GM10248 (cell line): ENCODE data around the gene RERE.

Source experiments
- CTCF ChIA-PET: fragments of 300-600 bp; sonication (Branson Sonifier 250); formaldehyde crosslinking; extraction: SDS; loops from one replicate; lab custom pipeline; 2021; ENCODE audit warnings: antibody characterized with exemption; lab: Yijun Ruan, JAX
- POLR2A ChIA-PET: fragments of 350-650 bp; sonication (Branson Sonifier 250); formaldehyde crosslinking; extraction: SDS; loops from one replicate; lab custom pipeline; 2020; ENCODE audit warnings: antibody characterized with exemption; lab: Yijun Ruan, JAX
- DNase-seq: peaks from one replicate; pipeline ENCODE4 v3.0.0; 2012; ENCODE audit errors: extremely low spot score
- CTCF ChIP-seq: IDR thresholded peaks from 2 replicates; pipeline ENCODE4 v1.5.1; 2012; ENCODE audit warnings: mild to moderate bottlenecking, low read depth; ENCODE audit errors: extremely low read depth, missing control alignments, control extremely low read depth

The RERE gene

GRCh38 chr1:8669606-8670335 lies 147.7 kb downstream of the RERE start:
- no peak for TF ChIP-seq CTCF
- ChIA-PET POLR2A (no interaction called here), CTCF (interaction anchor here (0.8 to 6.3 kb wide), 28 partner anchors 8 to 262 kb away, joined by 3 to 65 read pairs (median 4); no protein-coding TSS in a partner anchor)
- DNase-seq: no peak

- ChIA-PET CTCF (interaction anchor here (1.2 kb wide), 1 partner anchor 10 kb away, joined by 3 read pairs; no protein-coding TSS in a partner anchor), POLR2A (no interaction called here)
- TF ChIP-seq CTCF: no peak
- no peak for DNase-seq
Measured at GRCh38 chr1:8667869-8668594, 149.4 kb downstream of the RERE start.

- CTCF ChIA-PET: interaction anchor here (0.7 to 1.5 kb wide), 6 partner anchors 7 to 110 kb away, joined by 3 to 4 read pairs (median 3); no protein-coding TSS in a partner anchor
- POLR2A ChIA-PET: interaction anchor here (0.5 to 1.0 kb wide), 3 partner anchors 19 to 192 kb away, joined by 3 to 4 read pairs (median 3); no protein-coding TSS in a partner anchor
- DNase-seq: no peak
- no peak for TF ChIP-seq CTCF
Measured at GRCh38 chr1:8666389-8667167, 150.9 kb downstream of the RERE start.

GRCh38 chr1:8665833-8666232 lies 151.6 kb downstream of the RERE start:
- ChIA-PET POLR2A (interaction anchor here (0.5 kb wide), 1 partner anchor 145 kb away, joined by 3 read pairs; no protein-coding TSS in a partner anchor), CTCF (interaction anchor here (0.9 to 1.5 kb wide), 6 partner anchors 8 to 104 kb away, joined by 3 to 4 read pairs (median 3); no protein-coding TSS in a partner anchor)
- no peak for TF ChIP-seq CTCF
- DNase-seq: no peak

GRCh38 chr1:8664887-8665286 lies 152.6 kb downstream of the RERE start:
- CTCF ChIA-PET: interaction anchor here (1.0 to 1.5 kb wide), 6 partner anchors 9 to 103 kb away, joined by 3 to 4 read pairs (median 3); no protein-coding TSS in a partner anchor
- POLR2A ChIA-PET: no interaction called here
- TF ChIP-seq CTCF: no peak
- no peak for DNase-seq
